Skeletal muscle cell (primary cell): ENCODE data around the gene SLC16A10.
"Not testable (repeated sequence)": the region's sequence is repeated elsewhere in the genome, so short reads cannot be mapped to it uniquely, and the experiment has no call there.

Source experiments
- DNase-seq: peaks from one replicate; pipeline ENCODE4 v3.0.0-alpha.2; 2010; ENCODE audit warnings: low read depth
- H3K4me3 ChIP-seq: 2 replicates; pipeline ENCODE4 v1.5.1; 2011; ENCODE audit warnings: low read depth, mild to moderate bottlenecking, control low read depth, low read length, moderate library complexity

The SLC16A10 gene

GRCh38 chr6:111243095-111243494 is 155.8 kb downstream of the SLC16A10 start:
- no peak overlapping the region for H3K4me3 ChIP-seq
- no peak for DNase-seq

- H3K4me3 ChIP-seq: no peak overlapping the region
- no peak for DNase-seq
These were observed 161.5 kb downstream of the SLC16A10 start for GRCh38 chr6:111248789-111249188.

GRCh38 chr6:111250791-111251354 is 163.6 kb downstream of the SLC16A10 start:
- DNase-seq: no peak
- no peak overlapping the region for H3K4me3 ChIP-seq

GRCh38 chr6:111252726-111253125 is 165.4 kb downstream of the SLC16A10 start:
- H3K4me3 ChIP-seq: no peak overlapping the region
- DNase-seq: no peak

- no peak overlapping the region for H3K4me3 ChIP-seq
- DNase-seq: no peak
These were observed 166.9 kb downstream of the SLC16A10 start for GRCh38 chr6:111254004-111254778.

- DNase-seq: no peak
- H3K4me3 ChIP-seq: no peak overlapping the region
These were observed 167.5 kb downstream of the SLC16A10 start for GRCh38 chr6:111254779-111255166.

- not testable (repeated sequence) for DNase-seq, H3K4me3 ChIP-seq
These were observed 168.5 kb downstream of the SLC16A10 start for GRCh38 chr6:111255838-111256237.

- DNase-seq: no peak
- H3K4me3 ChIP-seq: no peak overlapping the region
These were observed 169.3 kb downstream of the SLC16A10 start for GRCh38 chr6:111256646-111257045.

- DNase-seq: no peak
- no peak overlapping the region for H3K4me3 ChIP-seq
These were observed 170.7 kb downstream of the SLC16A10 start for GRCh38 chr6:111258010-111258409.

- H3K4me3 ChIP-seq: peak overlapping the region; percentile 26
- no peak for DNase-seq
These were observed 171.3 kb downstream of the SLC16A10 start for GRCh38 chr6:111258615-111259088.

GRCh38 chr6:111259089-111259831 is 172.0 kb downstream of the SLC16A10 start:
- DNase-seq: peak; percentile 96
- peak overlapping the region; percentile 83 for H3K4me3 ChIP-seq

GRCh38 chr6:111260570-111261298 is 173.4 kb downstream of the SLC16A10 start:
- peak overlapping the region; percentile 23 for H3K4me3 ChIP-seq
- no peak for DNase-seq

GRCh38 chr6:111263837-111264236 is 176.5 kb downstream of the SLC16A10 start:
- no peak overlapping the region for H3K4me3 ChIP-seq
- peak; percentile 35 for DNase-seq

GRCh38 chr6:111265842-111266241 is 178.5 kb downstream of the SLC16A10 start:
- DNase-seq: no peak

GRCh38 chr6:111266276-111266675 is 179.0 kb downstream of the SLC16A10 start:
- H3K4me3 ChIP-seq: no peak overlapping the region
- no peak for DNase-seq

More at GRCh38 chr6:111265842-111266241, 178.5 kb downstream of the SLC16A10 start:
- no peak overlapping the region for H3K4me3 ChIP-seq

GRCh38 chr6:111267764-111268333 is 180.5 kb downstream of the SLC16A10 start:
- no peak overlapping the region for H3K4me3 ChIP-seq
- DNase-seq: no peak

GRCh38 chr6:111269401-111269970 is 182.2 kb downstream of the SLC16A10 start:
- DNase-seq: no peak
- no peak overlapping the region for H3K4me3 ChIP-seq

- DNase-seq: no peak
- no peak overlapping the region for H3K4me3 ChIP-seq
These were observed 182.8 kb downstream of the SLC16A10 start for GRCh38 chr6:111270121-111270520.

- no peak for DNase-seq
- no peak overlapping the region for H3K4me3 ChIP-seq
These were observed 187.4 kb downstream of the SLC16A10 start for GRCh38 chr6:111274593-111275217.
